ENCODE results near the gene GCSAML. TPM values are rescaled to one million over a fixed set of nuclear protein-coding genes. Genes with fewer than 3 reads are reported as not detected.

Gene GCSAML
- total and polyA plus RNA-seq, 2 of the 4 experiments (the other 2 are of a cell fraction) = not detected

- Histone ChIP-seq H3K27ac (ENCODE audit: insufficient read depth, low read length) (no peak overlapping the region), H2BK20ac (ENCODE audit: low read depth, low read length) (no peak overlapping the region), H4K91ac (ENCODE audit: insufficient read depth, low read depth, low read length) (no peak overlapping the region), H3K18ac (ENCODE audit: low read depth, low read length) (no peak overlapping the region), H2BK15ac (ENCODE audit: low read depth, low read length) (no peak overlapping the region), H2BK5ac (ENCODE audit: low read depth, low read length, poor library complexity, severe bottlenecking) (no peak overlapping the region), H4K20me1 (ENCODE audit: insufficient read depth, low read length) (no peaks in the 10 kb centered on the region), H3K79me1 (ENCODE audit: low read depth in 1 of 2, low read length in 2 of 2) (no peaks in the 10 kb centered on the region), H2AK5ac (ENCODE audit: low read depth, low read length) (no peak overlapping the region), H3K9ac (ENCODE audit: low read depth, low read length) (no peak overlapping the region), H3K23ac (ENCODE audit: low read depth, low read length) (no peak overlapping the region), H3K9me3 (ENCODE audit: control insufficient read depth, insufficient read depth, low read length) (peaks cover 7% of the 10 kb centered on the region), H3K36me3 (ENCODE audit: control insufficient read depth, insufficient read depth, low read length) (no peaks in the 10 kb centered on the region), H2BK120ac (ENCODE audit: low read depth, low read length) (no peak overlapping the region), H2AK9ac (replicated peaks; ENCODE audit: low read depth, low read length, poor library complexity) (no peak overlapping the region), H3K56ac (ENCODE audit: extremely low read depth, insufficient read depth, low read length) (no peak overlapping the region), H3K27me3 (ENCODE audit: control insufficient read depth, insufficient read depth, low read length) (no peaks in the 10 kb centered on the region), H4K5ac (ENCODE audit: low read depth, low read length) (no peak overlapping the region), H4K8ac (ENCODE audit: low read depth in 2 of 2, low read length in 2 of 2) (no peak overlapping the region), H3K4me1 (ENCODE audit: control insufficient read depth, insufficient read depth, low read length) (no peaks in the 10 kb centered on the region), H2AFZ (replicated peaks; ENCODE audit: low read length, poor library complexity) (no peak overlapping the region), H3K4ac (ENCODE audit: low read depth, low read length) (no peak overlapping the region), H3K9me1 (ENCODE audit: insufficient read depth, low read length) (no peaks in the 10 kb centered on the region), H3K4me3 (ENCODE audit: insufficient read depth, low read depth, low read length) (no peak overlapping the region), H3K4me2 (ENCODE audit: low read depth, low read length) (no peak overlapping the region), H3K14ac (replicated peaks; ENCODE audit: low read depth, low read length) (no peak overlapping the region)
- ATAC-seq (ENCODE audit: low read depth) = 0 out of 2 replicates have a peak, but pooled peaks have one; percentile 21
- TF ChIP-seq CEBPB (IDR thresholded peaks at IDR 0.05; ENCODE audit: low read depth, low read length) (no peak), CTCF (conservative IDR thresholded peaks at IDR 0.05; ENCODE audit: low read depth, low read length) (no peak), RAD21 (IDR thresholded peaks at IDR 0.05; ENCODE audit: low read length) (no peak), CHD1 (IDR thresholded peaks at IDR 0.05; ENCODE audit: low read depth, low read length) (no peak), FOS (IDR thresholded peaks at IDR 0.05; ENCODE audit: low read depth, low read length) (no peak), RCOR1 (IDR thresholded peaks at IDR 0.05; ENCODE audit: insufficient replicate concordance, low read length) (no peak), NFE2L2 (IDR thresholded peaks at IDR 0.05; ENCODE audit: low read depth, low read length) (no peak), SMC3 (IDR thresholded peaks at IDR 0.05; ENCODE audit: low read depth, low read length) (no peak), POLR2A (IDR thresholded peaks at IDR 0.05; ENCODE audit: low read depth, low read length) (no peak), MAZ (IDR thresholded peaks at IDR 0.05; ENCODE audit: borderline replicate concordance, low read depth, low read length) (no peak), ELK1 (IDR thresholded peaks at IDR 0.05; ENCODE audit: borderline replicate concordance, low read depth, low read length) (no peak), BHLHE40 (IDR thresholded peaks at IDR 0.05; ENCODE audit: low read depth, low read length) (no peak), MXI1 (IDR thresholded peaks at IDR 0.05; ENCODE audit: borderline replicate concordance, low read depth, low read length) (no peak), MAFK (IDR thresholded peaks at IDR 0.05; ENCODE audit: low read depth, low read length) (no peak), RFX5 (IDR thresholded peaks at IDR 0.05; ENCODE audit: low read depth, low read length) (no peak)
- TF ChIP-seq, protein P1, sequence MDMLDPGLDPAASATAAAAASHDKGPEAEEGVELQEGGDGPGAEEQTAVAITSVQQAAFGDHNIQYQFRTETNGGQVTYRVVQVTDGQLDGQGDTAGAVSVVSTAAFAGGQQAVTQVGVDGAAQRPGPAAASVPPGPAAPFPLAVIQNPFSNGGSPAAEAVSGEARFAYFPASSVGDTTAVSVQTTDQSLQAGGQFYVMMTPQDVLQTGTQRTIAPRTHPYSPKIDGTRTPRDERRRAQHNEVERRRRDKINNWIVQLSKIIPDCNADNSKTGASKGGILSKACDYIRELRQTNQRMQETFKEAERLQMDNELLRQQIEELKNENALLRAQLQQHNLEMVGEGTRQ (IDR thresholded peaks at IDR 0.05; ENCODE audit: low read depth, low read length) = no peak
- peak; percentile 24 for DNase-seq
- CTCF ChIA-PET = no interaction called here
- dilution Hi-C loops (cut with HindIII; ENCODE audit: low sequenced_read_pairs, unreplicated experiment) = no loop called here
- intact Hi-C loops (cut with micrococcal nuclease) = no loop called here
- no CpG with 5 or more reads among the region's 1 CpG for WGBS, 2 experiments (ENCODE audit: extremely low coverage in 2 of 2, insufficient read length in 1 of 2)
- BruUV-seq (replicated peaks) = no TSS peak
- in situ Hi-C loops (cut with MboI; ENCODE audit: low sequenced_read_pairs) = no loop called here
- POLR2A ChIA-PET (ENCODE audit: unreplicated experiment) = no interaction called here
Observed at GRCh38 chr1:247551721-247552120, 2.8 kb downstream of the GCSAML start.
